ENCODE results near the gene FGD5. TPM values are rescaled to one million over a fixed set of nuclear protein-coding genes. Genes with fewer than 3 reads are reported as not detected.

The FGD5 gene, protein sequence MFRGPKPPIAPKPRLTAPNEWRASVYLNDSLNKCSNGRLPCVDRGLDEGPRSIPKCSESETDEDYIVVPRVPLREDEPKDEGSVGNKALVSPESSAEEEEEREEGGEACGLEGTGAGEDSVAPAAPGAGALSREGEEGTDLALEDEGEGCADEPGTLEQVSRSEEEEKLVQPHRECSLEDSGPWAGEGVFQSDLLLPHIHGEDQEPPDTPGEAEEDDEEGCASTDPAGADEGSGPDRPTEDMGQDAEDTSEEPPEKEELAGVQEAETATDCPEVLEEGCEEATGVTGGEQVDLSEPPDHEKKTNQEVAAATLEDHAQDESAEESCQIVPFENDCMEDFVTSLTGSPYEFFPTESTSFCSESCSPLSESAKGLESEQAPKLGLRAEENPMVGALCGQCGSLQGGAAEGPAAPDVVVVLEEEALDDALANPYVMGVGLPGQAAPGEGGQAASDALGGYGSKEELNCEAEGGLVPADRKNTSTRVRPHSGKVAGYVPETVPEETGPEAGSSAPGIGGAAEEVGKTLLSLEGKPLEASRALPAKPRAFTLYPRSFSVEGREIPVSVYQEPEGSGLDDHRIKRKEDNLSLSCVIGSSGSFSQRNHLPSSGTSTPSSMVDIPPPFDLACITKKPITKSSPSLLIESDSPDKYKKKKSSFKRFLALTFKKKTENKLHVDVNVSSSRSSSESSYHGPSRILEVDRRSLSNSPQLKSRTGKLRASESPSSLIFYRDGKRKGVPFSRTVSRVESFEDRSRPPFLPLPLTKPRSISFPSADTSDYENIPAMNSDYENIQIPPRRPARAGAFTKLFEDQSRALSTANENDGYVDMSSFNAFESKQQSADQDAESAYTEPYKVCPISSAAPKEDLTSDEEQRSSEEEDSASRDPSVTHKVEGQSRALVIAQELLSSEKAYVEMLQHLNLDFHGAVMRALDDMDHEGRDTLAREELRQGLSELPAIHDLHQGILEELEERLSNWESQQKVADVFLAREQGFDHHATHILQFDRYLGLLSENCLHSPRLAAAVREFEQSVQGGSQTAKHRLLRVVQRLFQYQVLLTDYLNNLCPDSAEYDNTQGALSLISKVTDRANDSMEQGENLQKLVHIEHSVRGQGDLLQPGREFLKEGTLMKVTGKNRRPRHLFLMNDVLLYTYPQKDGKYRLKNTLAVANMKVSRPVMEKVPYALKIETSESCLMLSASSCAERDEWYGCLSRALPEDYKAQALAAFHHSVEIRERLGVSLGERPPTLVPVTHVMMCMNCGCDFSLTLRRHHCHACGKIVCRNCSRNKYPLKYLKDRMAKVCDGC (N-terminal part only)
- total RNA-seq (10 to 100 TPM; 14.4 to 17.8 TPM), polyA plus RNA-seq (ENCODE audit: insufficient read depth, low read depth, low replicate concordance) (15.6 TPM)
- long read RNA-seq, donor 1, full-length matches to known transcripts = 4 of 4 reads
- long read RNA-seq, donor 1, partial matches to known transcripts = 0 of 4 reads
- long read RNA-seq, donor 1, other reads (novel, unspliced or antisense) = 0 of 4 reads
- long read RNA-seq, donor 2, full-length matches to known transcripts = 3 of 3 reads
- long read RNA-seq, donor 2, partial matches to known transcripts = 0 of 3 reads
- long read RNA-seq, donor 2, other reads (novel, unspliced or antisense) = 0 of 3 reads

DNA sequence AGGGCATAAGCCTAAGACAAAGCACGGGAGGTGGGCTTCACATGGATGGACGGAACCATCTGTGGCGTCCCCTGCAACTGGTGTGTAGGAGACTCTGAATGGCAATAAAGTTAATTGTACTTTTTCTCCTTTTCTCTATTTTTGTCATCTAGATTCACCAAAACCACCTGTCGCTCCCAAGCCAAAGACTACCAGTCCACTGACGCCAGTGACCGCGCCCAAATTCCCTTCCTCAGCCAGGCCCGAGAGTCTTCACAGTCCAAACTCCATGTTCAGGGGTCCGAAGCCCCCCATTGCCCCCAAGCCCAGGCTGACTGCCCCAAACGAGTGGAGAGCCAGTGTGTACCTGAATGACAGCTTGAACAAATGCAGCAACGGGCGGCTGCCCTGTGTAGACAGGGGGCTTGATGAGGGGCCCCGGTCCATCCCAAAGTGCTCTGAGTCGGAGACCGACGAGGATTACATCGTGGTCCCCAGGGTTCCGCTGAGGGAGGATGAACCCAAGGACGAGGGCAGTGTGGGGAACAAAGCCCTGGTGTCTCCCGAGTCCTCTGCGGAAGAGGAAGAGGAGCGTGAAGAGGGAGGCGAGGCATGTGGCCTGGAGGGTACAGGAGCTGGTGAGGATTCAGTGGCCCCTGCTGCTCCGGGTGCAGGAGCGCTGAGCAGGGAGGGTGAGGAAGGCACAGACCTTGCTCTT, at the start of gene FGD5:
FGD5 (plus strand) TSS at position 159 of the 697 bp plus-strand sequence; CDS start at position 269, 110 bp downstream.
- Histone ChIP-seq H3K4me1 (no peaks in the 10 kb centered on the region), H3K27ac (no peak within 1 kb of the TSS), H3K4me3 (no peak within 1 kb of the TSS), H3K27me3 (no peaks in the 10 kb centered on the region), H3K9me3 (no peaks in the 10 kb centered on the region), H3K36me3 (ENCODE audit: low read depth, missing control alignments) (no peaks in the 10 kb centered on the region)
- DNase-seq = no peak
- intact Hi-C loops (cut with DNase I; ENCODE audit: low total_unique reads) = no loop called here
- TF ChIP-seq, protein P1, sequence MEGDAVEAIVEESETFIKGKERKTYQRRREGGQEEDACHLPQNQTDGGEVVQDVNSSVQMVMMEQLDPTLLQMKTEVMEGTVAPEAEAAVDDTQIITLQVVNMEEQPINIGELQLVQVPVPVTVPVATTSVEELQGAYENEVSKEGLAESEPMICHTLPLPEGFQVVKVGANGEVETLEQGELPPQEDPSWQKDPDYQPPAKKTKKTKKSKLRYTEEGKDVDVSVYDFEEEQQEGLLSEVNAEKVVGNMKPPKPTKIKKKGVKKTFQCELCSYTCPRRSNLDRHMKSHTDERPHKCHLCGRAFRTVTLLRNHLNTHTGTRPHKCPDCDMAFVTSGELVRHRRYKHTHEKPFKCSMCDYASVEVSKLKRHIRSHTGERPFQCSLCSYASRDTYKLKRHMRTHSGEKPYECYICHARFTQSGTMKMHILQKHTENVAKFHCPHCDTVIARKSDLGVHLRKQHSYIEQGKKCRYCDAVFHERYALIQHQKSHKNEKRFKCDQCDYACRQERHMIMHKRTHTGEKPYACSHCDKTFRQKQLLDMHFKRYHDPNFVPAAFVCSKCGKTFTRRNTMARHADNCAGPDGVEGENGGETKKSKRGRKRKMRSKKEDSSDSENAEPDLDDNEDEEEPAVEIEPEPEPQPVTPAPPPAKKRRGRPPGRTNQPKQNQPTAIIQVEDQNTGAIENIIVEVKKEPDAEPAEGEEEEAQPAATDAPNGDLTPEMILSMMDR (IDR thresholded peaks at IDR 0.05) = no peak
- TF ChIP-seq POLR2A (IDR thresholded peaks at IDR 0.05) = no peak
- 91 to 93% methylated on average over 25 of the region's 25 CpGs for WGBS, 2 donors

DNA sequence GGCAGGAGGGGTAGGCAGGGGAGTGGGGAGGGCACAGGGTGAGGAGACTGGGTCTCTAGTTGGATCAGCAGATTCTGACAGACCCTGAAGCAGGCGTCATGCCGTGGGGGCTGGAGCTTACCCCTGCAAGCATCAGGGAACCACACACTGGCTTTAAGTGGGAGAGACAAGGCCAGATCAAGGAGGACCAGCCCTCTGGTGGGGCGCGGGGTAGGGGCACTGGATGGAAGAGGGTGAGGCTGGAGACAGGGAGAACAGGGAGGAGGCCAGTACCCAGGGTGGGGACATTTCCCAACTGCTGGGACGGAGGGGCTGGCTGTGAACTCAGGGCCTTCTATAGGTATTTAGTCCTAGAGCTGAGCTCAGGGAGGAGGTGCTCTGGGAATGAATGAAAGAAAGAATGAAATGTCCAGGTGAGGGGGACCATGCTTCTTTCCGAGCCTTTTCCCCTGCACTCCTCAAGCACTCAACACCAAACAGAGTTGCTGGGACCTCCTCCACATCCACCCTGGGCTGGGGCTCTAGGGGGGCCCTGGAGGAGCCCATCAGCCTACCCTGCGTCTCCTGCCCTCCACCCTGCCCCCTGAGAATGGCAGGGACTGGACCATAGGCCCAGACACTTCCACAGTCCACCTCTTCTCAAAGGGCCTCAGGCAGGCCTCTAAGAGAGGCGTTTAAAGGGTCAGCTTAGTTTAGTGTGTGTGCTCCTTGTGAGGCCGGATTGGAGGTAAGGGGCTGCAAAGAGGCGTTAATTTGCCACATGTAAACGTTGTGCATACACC, 49.0 kb upstream of the FGD5 start:
- Histone ChIP-seq H3K4me1 (no peaks in the 10 kb centered on the region), H3K36me3 (ENCODE audit: low read depth, missing control alignments) (no peaks in the 10 kb centered on the region), H3K4me3 (no peak overlapping the region), H3K9me3 (no peaks in the 10 kb centered on the region), H3K27me3 (no peaks in the 10 kb centered on the region), H3K27ac (no peak overlapping the region)
- TF ChIP-seq, protein P1 (IDR thresholded peaks at IDR 0.05) = no peak
- TF ChIP-seq POLR2A (IDR thresholded peaks at IDR 0.05) = no peak
- intact Hi-C loops (cut with DNase I; ENCODE audit: low total_unique reads) = no loop called here
- peak; percentile 2 for DNase-seq
- WGBS, 2 donors = 85 to 92% methylated on average over 7 to 11 of the region's 11 CpGs

DNA sequence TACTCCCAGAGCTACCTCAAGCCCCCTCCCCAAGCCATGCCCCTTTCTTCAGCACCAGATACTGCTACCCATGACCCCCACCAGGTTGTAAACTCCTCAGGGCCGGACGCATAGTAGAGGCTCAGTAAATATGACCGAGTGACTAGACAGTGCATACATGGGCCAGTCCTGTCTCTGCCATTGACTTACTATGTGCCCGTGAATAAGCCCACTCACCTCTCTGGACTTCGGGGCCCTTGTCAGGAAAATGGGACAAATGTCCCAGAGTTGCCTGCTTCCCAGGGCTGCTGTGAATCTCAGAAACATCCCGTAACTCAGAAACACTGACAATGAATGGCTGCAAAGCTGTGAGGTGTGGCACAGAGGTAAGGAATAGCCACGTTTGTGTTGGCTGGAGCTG, 48.2 kb upstream of the FGD5 start:
- H3K27me3 ChIP-seq = no peaks in the 10 kb centered on the region
- H3K27ac ChIP-seq = no peak overlapping the region
- no peak overlapping the region for H3K4me3 ChIP-seq
- H3K4me1 ChIP-seq = no peaks in the 10 kb centered on the region
- WGBS, 2 donors = 95 to 96% methylated on average over 7 of the region's 7 CpGs
- DNase-seq = peak; percentile 6
- intact Hi-C loops (cut with DNase I; ENCODE audit: low total_unique reads) = no loop called here
- H3K36me3 ChIP-seq (ENCODE audit: low read depth, missing control alignments) = no peaks in the 10 kb centered on the region
- TF ChIP-seq, protein P1 (IDR thresholded peaks at IDR 0.05) = no peak
- TF ChIP-seq POLR2A (IDR thresholded peaks at IDR 0.05) = no peak
- H3K9me3 ChIP-seq = no peaks in the 10 kb centered on the region
